ACHN (cell line): ENCODE measurements around the gene SLC25A36.
"Not testable (repeated sequence)": the region's sequence is repeated elsewhere in the genome, so short reads cannot be mapped to it uniquely, and the experiment has no call there.

Experiments
- DNase-seq: peaks from one replicate; pipeline ENCODE4 v3.0.0-alpha.2; 2015
- in situ Hi-C: cut with HindIII; loops from 2 replicates; pipeline ENCODE4 v1.10.0; 2017; ENCODE audit warnings: low sequenced_read_pairs, low pct_ligation_motif_present, low pct_unique_long_range_greater_than_20kb

The SLC25A36 gene

GRCh38 chr3:140927279-140928069, 14.2 kb upstream of the SLC25A36 start:
- DNase-seq, result no peak
- in situ Hi-C loops, result no loop called here

GRCh38 chr3:140929446-140929845, 12.2 kb upstream of the SLC25A36 start:
- in situ Hi-C loops, result no loop called here
- no peak for DNase-seq

- in situ Hi-C loops, result no loop called here
- no peak for DNase-seq
Observed at GRCh38 chr3:140931016-140931454, 10.6 kb upstream of the SLC25A36 start.

GRCh38 chr3:140931801-140932200, 9.8 kb upstream of the SLC25A36 start:
- in situ Hi-C loops, result no loop called here
- DNase-seq, result no peak

GRCh38 chr3:140933109-140933508, 8.5 kb upstream of the SLC25A36 start:
- no peak for DNase-seq
- in situ Hi-C loops, result no loop called here

- DNase-seq, result no peak
- in situ Hi-C loops, result no loop called here
Observed at GRCh38 chr3:140933552-140933951, 8.1 kb upstream of the SLC25A36 start.

- in situ Hi-C loops, DNase-seq: not testable (repeated sequence)
Observed at GRCh38 chr3:140939305-140939704, 2.3 kb upstream of the SLC25A36 start.

GRCh38 chr3:140941090-140941433, 574 bp upstream of the SLC25A36 start:
- no peak for DNase-seq
- in situ Hi-C loops, result no loop called here

GRCh38 chr3:140942221-140943104, 827 bp downstream of the SLC25A36 start:
- peak; percentile 75 for DNase-seq
- in situ Hi-C loops, result no loop called here

GRCh38 chr3:140943781-140944552, 2.3 kb downstream of the SLC25A36 start:
- no peak for DNase-seq
- in situ Hi-C loops, result no loop called here

- DNase-seq, result no peak
Observed at GRCh38 chr3:140948460-140949249, 7.0 kb downstream of the SLC25A36 start.

GRCh38 chr3:140950144-140950543, 8.5 kb downstream of the SLC25A36 start:
- no peak for DNase-seq
- in situ Hi-C loops, result no loop called here

More at GRCh38 chr3:140948460-140949249, 7.0 kb downstream of the SLC25A36 start:
- in situ Hi-C loops, result no loop called here

- no peak for DNase-seq
- in situ Hi-C loops, result no loop called here
Observed at GRCh38 chr3:140950863-140951262, 9.2 kb downstream of the SLC25A36 start.

- in situ Hi-C loops, DNase-seq: not testable (repeated sequence)
Observed at GRCh38 chr3:140951750-140952149, 10.1 kb downstream of the SLC25A36 start.

- in situ Hi-C loops, result no loop called here
- no peak for DNase-seq
Observed at GRCh38 chr3:140953028-140953960, 11.7 kb downstream of the SLC25A36 start.

- DNase-seq, result no peak
- in situ Hi-C loops, result no loop called here
Observed at GRCh38 chr3:140954576-140954975, 12.9 kb downstream of the SLC25A36 start.

- no peak for DNase-seq
- in situ Hi-C loops, result no loop called here
Observed at GRCh38 chr3:140955645-140956044, 14.0 kb downstream of the SLC25A36 start.
